Osteocyte (in vitro differentiated cells): Measurements from ENCODE around the gene FOXK1. TPM values are rescaled to one million over a fixed set of nuclear protein-coding genes. Genes with fewer than 3 reads are reported as not detected.
A peak's percentile ranks its signal among the peaks of the same experiment; 100 is the strongest.

ENCODE experiments used
- DNase-seq: peaks from one replicate; pipeline ENCODE4 v3.0.0; 2021; ENCODE audit warnings: mixed read lengths; ENCODE audit not compliant: unreplicated experiment; ENCODE audit errors: extremely low spot score
- H3K27ac Mint-ChIP-seq: one replicate; pipeline ENCODE4 v1.8.0; 2021; ENCODE audit warnings: mild to moderate bottlenecking, mixed read lengths; ENCODE audit not compliant: unreplicated experiment
- H3K27me3 Mint-ChIP-seq: one replicate; pipeline ENCODE4 v1.8.0; 2021; ENCODE audit warnings: mixed read lengths; ENCODE audit not compliant: unreplicated experiment
- H3K36me3 Mint-ChIP-seq: one replicate; pipeline ENCODE4 v1.8.0; 2021; ENCODE audit warnings: mixed read lengths; ENCODE audit not compliant: unreplicated experiment
- H3K4me1 Mint-ChIP-seq: one replicate; pipeline ENCODE4 v1.8.0; 2021; ENCODE audit warnings: mixed read lengths; ENCODE audit not compliant: unreplicated experiment
- H3K4me3 Mint-ChIP-seq: one replicate; pipeline ENCODE4 v1.8.0; 2021; ENCODE audit warnings: mild to moderate bottlenecking, moderate library complexity, mixed read lengths; ENCODE audit not compliant: unreplicated experiment
- H3K9me3 Mint-ChIP-seq: one replicate; pipeline ENCODE4 v1.8.0; 2021; ENCODE audit warnings: mixed read lengths; ENCODE audit not compliant: unreplicated experiment
- total RNA-seq: library from RNA; stranded (reverse); gene quantifications from 2 replicates; pipeline ENCODE4 v1.2.1, GENCODE V29; 2021
- TF ChIP-seq, protein P1 (sequence below): fragments of 200-600 bp; sonication (generic); IDR thresholded peaks from 2 replicates; pipeline ENCODE4 v1.5.0; 2021; ENCODE audit warnings: antibody characterized with exemption, mild to moderate bottlenecking, moderate library complexity

Gene FOXK1
- total RNA-seq, 1 donor from 2014 or later, result 56.2 TPM

DNA sequence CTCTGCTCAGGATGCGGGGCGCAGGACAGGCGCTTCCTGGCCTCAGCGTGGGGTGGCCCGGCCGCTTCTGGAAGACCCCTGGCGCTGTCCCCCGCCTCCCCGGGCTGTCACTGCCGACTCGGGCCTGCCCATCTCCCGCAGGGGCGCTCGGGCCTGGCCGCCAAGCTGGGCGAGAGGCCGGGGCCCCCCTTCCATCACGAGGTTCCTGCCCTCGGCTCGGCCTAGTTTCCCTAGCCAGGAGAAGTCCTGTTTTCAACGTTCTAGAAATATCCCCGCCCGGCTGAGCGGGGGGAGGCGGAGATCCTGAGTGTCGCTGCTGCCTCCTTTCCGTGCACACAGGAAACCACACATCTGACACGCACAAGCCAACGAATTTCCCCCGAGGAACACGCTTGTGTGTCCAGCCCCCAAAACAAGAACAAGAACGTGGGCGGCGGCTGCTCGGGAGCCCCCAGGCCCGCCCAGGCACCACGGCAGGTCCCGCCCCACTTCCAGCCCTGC is 127.0 kb downstream of the FOXK1 start:
- DNase-seq, result peak; percentile 82
- H3K36me3 Mint-ChIP-seq, result no peaks in the 10 kb centered on the region

DNA sequence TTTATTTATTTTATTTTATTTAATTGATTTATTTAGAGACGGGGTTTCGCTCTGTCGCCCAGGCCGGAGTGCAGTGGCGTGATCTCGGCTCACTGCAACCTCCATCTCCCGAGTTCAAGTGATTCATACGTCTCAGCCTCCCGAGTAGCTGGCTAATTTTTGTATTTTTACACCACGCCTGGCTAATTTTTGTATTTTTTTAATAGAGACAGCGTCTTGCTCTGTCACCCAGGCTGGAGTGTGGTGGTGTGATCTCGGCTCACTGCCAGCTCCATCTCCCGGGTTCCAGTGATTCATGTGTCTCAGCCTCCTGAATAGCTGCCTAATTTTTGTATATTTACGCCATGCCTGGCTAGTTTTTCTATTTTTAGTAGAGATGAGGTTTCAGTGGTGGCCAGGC is 127.6 kb downstream of the FOXK1 start:
- H3K27ac Mint-ChIP-seq, result no peak overlapping the region
- H3K4me3 Mint-ChIP-seq, result no peak overlapping the region
- TF ChIP-seq, protein P1, sequence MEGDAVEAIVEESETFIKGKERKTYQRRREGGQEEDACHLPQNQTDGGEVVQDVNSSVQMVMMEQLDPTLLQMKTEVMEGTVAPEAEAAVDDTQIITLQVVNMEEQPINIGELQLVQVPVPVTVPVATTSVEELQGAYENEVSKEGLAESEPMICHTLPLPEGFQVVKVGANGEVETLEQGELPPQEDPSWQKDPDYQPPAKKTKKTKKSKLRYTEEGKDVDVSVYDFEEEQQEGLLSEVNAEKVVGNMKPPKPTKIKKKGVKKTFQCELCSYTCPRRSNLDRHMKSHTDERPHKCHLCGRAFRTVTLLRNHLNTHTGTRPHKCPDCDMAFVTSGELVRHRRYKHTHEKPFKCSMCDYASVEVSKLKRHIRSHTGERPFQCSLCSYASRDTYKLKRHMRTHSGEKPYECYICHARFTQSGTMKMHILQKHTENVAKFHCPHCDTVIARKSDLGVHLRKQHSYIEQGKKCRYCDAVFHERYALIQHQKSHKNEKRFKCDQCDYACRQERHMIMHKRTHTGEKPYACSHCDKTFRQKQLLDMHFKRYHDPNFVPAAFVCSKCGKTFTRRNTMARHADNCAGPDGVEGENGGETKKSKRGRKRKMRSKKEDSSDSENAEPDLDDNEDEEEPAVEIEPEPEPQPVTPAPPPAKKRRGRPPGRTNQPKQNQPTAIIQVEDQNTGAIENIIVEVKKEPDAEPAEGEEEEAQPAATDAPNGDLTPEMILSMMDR, result no peak
- no peaks in the 10 kb centered on the region for H3K36me3 Mint-ChIP-seq
- H3K4me1 Mint-ChIP-seq, result no peaks in the 10 kb centered on the region
- peaks cover 13% of the 10 kb centered on the region for H3K9me3 Mint-ChIP-seq
- no peak for DNase-seq
- peaks cover 6% of the 10 kb centered on the region for H3K27me3 Mint-ChIP-seq

More for the DNA sequence above, 127.0 kb downstream of the FOXK1 start:
- Mint-ChIP-seq H3K4me3 (no peak overlapping the region), H3K27ac (no peak overlapping the region), H3K4me1 (no peaks in the 10 kb centered on the region), H3K27me3 (peaks cover 6% of the 10 kb centered on the region), H3K9me3 (peaks cover 13% of the 10 kb centered on the region)
- TF ChIP-seq, protein P1, result no peak

DNA sequence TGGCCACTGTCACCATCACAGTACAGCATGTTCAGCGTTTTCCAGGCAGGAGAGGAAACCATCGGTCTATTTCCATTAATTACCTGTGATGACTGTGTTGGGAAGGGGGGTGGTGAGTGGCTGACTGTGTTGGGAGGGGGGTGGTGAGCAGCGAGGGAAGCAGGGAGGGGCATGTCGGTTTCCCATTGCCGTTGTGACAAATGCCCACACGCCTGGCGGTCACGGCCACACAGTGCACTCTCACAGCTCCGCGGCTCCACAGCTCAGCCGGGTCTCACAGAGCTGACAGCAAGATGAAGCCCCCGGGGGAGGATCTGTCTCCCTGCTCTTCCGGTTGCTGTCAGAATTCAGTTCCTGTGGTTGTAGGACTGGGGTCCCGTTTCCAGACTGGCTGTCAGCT is 132.3 kb downstream of the FOXK1 start:
- no peak for DNase-seq

DNA sequence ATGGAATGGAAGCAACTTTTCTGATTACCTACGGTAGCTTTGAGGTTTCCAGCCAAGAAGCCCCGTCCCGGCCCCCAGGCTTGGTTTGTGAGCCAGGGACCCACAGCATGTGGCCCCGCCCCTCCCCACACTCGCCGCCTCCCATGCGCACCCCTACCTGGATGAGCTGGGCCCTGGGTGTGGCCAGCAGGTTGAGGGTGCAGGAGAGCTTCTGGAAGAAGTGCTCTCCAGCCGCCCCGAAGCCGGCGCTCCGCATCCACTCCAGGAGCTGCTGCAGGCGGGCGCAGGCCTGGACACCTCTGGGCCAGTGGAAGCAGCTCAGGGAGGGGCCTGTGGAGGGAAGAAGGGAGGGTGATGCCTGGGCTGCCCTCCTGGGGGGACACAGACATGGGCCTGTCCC is 133.0 kb downstream of the FOXK1 start:
- DNase-seq, result no peak
- Mint-ChIP-seq H3K9me3 (peaks cover 13% of the 10 kb centered on the region), H3K27me3 (no peaks in the 10 kb centered on the region), H3K4me3 (no peak overlapping the region), H3K36me3 (no peaks in the 10 kb centered on the region), H3K27ac (no peak overlapping the region), H3K4me1 (no peaks in the 10 kb centered on the region)
- TF ChIP-seq, protein P1, result no peak

More for the DNA sequence above, 132.3 kb downstream of the FOXK1 start:
- Mint-ChIP-seq H3K4me3 (no peak overlapping the region), H3K27ac (no peak overlapping the region), H3K4me1 (no peaks in the 10 kb centered on the region), H3K27me3 (no peaks in the 10 kb centered on the region), H3K9me3 (peaks cover 13% of the 10 kb centered on the region), H3K36me3 (no peaks in the 10 kb centered on the region)
- TF ChIP-seq, protein P1, result no peak

DNA sequence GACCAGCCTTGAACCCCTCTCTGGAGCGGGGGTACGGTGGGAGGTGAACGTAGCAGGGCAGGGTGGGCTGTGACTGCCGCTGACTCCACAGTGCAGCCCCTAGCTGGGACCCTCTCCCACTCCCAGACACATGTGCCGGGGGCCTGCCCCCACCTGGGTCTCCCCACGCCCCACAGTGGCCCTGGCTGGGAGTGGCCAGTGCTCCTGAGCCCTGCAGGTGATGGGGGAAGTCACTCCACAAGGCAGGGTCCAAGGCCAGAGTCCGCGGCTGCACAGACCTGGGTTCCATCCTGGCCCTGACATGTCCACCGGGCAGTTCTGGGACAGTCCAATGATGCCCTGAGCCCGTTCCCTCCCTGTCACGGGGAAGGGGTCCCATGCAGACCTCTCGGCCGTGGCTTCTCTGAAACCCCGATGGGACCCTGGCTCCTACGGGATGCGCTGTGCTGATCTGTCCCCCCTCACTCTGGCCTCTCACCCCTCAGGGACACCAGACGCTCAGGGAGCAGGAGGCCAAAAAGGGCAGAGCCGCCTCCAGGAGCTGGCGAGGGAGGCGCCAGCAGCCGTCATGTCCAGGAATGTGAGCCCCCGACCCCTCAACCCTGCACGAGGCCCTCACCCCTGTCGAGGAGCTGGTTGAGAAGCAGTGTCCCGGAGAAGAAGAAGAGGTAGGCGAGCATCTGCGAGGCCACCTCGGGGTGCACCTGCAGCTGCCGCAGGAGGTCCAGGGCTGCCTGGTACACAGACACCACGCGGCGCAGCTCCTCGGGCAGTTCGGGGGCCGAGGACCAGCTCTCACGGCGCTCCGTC is 133.7 kb downstream of the FOXK1 start:
- no peak overlapping the region for H3K4me3 Mint-ChIP-seq
- peaks cover 13% of the 10 kb centered on the region for H3K9me3 Mint-ChIP-seq
- DNase-seq, result no peak
- no peaks in the 10 kb centered on the region for H3K27me3 Mint-ChIP-seq
- H3K4me1 Mint-ChIP-seq, result no peaks in the 10 kb centered on the region
- no peak overlapping the region for H3K27ac Mint-ChIP-seq
- H3K36me3 Mint-ChIP-seq, result no peaks in the 10 kb centered on the region
- TF ChIP-seq, protein P1, result no peak
